AG09319 (cell line): ENCODE data around the gene ANP32A.

Source experiments
- DNase-seq: peaks from one replicate; pipeline ENCODE4 v3.0.0-alpha.2; 2010; ENCODE audit warnings: low read depth; ENCODE audit errors: extremely low read depth
- TF ChIP-seq, protein P1 (sequence below): IDR thresholded peaks from 2 replicates; pipeline ENCODE4 v1.5.1; 2011; ENCODE audit warnings: low read depth, mild to moderate bottlenecking, inconsistent platforms, low read length, moderate library complexity

ANP32A gene

DNA sequence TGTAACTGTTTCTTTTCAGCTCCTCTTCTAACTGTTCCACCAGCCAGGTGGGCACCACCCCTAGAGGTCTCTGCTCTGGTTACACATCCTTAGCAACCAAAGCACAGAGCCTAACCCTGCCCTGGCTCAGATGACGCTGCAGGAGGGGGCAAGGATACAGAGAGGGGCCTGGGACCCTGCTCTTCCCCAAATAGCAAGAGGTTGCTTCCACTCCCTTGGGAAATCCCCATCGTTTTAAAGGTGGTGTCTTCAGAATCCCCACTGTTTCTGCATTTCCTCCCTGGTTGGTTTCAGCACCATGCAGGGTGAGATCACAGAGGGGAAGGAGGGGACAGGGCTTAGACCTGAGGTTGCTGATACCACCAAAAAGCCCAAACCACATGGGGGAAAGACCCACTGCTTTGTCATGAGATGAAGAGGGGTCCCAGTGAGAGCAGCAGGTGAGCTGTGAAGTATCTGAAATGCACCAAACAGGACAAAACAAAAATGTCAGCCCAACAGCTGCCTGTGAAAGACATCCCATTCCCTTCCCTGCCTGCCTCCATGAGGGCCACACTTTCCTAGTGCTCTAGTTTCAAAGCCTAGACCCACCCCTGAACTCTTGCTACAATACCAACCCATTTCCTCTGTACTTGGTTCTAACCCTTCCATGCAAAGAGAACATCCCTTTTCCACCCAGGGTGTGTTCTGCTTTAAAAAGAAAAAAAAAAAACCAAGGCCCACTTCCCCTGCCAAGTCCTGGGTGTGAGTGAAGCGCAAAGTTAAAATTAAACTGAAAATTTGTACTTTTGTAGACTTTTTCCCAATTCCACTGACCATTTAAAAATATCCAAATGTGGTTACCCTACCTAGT, 29.0 kb downstream of the ANP32A start:
- TF ChIP-seq, protein P1, sequence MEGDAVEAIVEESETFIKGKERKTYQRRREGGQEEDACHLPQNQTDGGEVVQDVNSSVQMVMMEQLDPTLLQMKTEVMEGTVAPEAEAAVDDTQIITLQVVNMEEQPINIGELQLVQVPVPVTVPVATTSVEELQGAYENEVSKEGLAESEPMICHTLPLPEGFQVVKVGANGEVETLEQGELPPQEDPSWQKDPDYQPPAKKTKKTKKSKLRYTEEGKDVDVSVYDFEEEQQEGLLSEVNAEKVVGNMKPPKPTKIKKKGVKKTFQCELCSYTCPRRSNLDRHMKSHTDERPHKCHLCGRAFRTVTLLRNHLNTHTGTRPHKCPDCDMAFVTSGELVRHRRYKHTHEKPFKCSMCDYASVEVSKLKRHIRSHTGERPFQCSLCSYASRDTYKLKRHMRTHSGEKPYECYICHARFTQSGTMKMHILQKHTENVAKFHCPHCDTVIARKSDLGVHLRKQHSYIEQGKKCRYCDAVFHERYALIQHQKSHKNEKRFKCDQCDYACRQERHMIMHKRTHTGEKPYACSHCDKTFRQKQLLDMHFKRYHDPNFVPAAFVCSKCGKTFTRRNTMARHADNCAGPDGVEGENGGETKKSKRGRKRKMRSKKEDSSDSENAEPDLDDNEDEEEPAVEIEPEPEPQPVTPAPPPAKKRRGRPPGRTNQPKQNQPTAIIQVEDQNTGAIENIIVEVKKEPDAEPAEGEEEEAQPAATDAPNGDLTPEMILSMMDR, result no peak

GRCh38 chr15:68790910-68791309, 29.8 kb downstream of the ANP32A start:
- DNase-seq, result no peak

More for the DNA sequence above, 29.0 kb downstream of the ANP32A start:
- no peak for DNase-seq

GRCh38 chr15:68790242-68790575, 30.5 kb downstream of the ANP32A start:
- TF ChIP-seq, protein P1, result no peak

More at GRCh38 chr15:68790910-68791309, 29.8 kb downstream of the ANP32A start:
- TF ChIP-seq, protein P1, result no peak

GRCh38 chr15:68789534-68790241, 31.0 kb downstream of the ANP32A start:
- no peak for DNase-seq
- TF ChIP-seq, protein P1, result no peak

More at GRCh38 chr15:68790242-68790575, 30.5 kb downstream of the ANP32A start:
- no peak for DNase-seq

GRCh38 chr15:68789091-68789490, 31.6 kb downstream of the ANP32A start:
- no peak for DNase-seq
- TF ChIP-seq, protein P1, result no peak

GRCh38 chr15:68788264-68788624, 32.5 kb downstream of the ANP32A start:
- DNase-seq, result no peak
- TF ChIP-seq, protein P1, result no peak

DNA sequence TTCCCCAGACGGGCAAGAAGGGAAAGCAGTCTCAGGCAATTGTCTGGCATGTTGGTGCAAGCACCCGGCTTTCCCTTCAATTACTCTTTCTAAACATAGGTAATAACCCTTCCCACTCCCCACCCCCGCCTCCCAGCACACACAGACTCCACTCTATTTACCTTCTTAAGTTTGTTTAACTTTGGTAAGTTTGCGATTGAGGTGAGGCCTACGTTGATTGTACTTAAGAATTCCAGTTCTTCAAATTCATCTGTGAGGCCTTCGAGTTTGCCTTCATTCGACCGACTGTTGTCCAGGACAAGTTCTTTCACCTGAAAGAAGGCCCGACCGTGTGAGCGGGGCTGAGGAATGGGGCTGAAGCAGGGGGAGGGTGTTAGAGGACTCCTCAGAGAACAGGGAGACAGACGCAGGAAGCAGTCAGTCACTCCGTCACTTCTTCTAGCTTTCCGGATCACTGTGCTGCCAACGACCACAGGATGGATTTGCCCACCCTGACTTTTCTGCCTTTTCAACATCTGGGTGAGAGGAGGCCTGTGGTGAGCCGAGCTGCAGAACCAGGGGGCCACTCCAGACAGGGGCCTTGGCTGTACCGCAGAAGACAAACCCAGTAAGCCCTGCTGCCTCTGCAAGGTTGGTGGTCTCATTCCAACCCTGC, 33.0 kb downstream of the ANP32A start:
- no peak for DNase-seq
- TF ChIP-seq, protein P1, result no peak
